H1 (cell line): Measurements from ENCODE around the gene CENPP. TPM values are rescaled to one million over a fixed set of nuclear protein-coding genes. Genes with fewer than 3 reads are reported as not detected.

Experiments
- CHD1 ChIP-seq: IDR thresholded peaks from 2 replicates; pipeline ENCODE4 v1.6.1; 2012; ENCODE audit warnings: low read depth, low read length, improper control_type of control experiment
- JUN ChIP-seq: IDR thresholded peaks from 2 replicates; pipeline ENCODE4 v1.6.1; 2011; ENCODE audit warnings: low read depth, mild to moderate bottlenecking, improper control_type of control experiment, low read length
- KDM1A ChIP-seq: fragments of 200-600, 300-600 bp; sonication (generic); IDR thresholded peaks from 2 replicates; pipeline ENCODE4 v1.7.1; 2016; ENCODE audit warnings: mild to moderate bottlenecking, low read length, borderline replicate concordance
- RBBP5 ChIP-seq: IDR thresholded peaks from 2 replicates; pipeline ENCODE4 v1.7.1; 2012; ENCODE audit warnings: low read depth, mild to moderate bottlenecking, inconsistent platforms, low read length, moderate library complexity, borderline replicate concordance
- polyA plus RNA-seq, 7 experiments: library from polyadenylated mRNA; depleted of rRNA in 3 of 7; stranded (reverse) in 5 of 7; unstranded in 2 of 7; fragments of >200 nt in 5 of 7; fragments of 200-250 nt in 2 of 7; gene quantifications; 1 replicate in 5 of 7; 2 replicates in 1 of 7; 4 replicates in 1 of 7; pipeline versions ENCODE4 v1.2.1 to v1.2.3, GENCODE V29; 2011 to 2013; ENCODE audit warnings: missing spikeins in 2 of 7, mixed read lengths in 2 of 7
- total RNA-seq: library from RNA; stranded (reverse); fragmentation: NEBNext Ultra II Directional; extraction: Animal tissue kit (Norgen Biotek cat#: 25700); gene quantifications from 2 replicates; pipeline ENCODE4 v1.2.1, GENCODE V29; 2021

Gene CENPP
- total and polyA plus RNA-seq, 2 of the 8 experiments (the other 6 are each of a cell fraction or from before 2014, with no cell fraction given), result 2.7 to 10.8 TPM

DNA sequence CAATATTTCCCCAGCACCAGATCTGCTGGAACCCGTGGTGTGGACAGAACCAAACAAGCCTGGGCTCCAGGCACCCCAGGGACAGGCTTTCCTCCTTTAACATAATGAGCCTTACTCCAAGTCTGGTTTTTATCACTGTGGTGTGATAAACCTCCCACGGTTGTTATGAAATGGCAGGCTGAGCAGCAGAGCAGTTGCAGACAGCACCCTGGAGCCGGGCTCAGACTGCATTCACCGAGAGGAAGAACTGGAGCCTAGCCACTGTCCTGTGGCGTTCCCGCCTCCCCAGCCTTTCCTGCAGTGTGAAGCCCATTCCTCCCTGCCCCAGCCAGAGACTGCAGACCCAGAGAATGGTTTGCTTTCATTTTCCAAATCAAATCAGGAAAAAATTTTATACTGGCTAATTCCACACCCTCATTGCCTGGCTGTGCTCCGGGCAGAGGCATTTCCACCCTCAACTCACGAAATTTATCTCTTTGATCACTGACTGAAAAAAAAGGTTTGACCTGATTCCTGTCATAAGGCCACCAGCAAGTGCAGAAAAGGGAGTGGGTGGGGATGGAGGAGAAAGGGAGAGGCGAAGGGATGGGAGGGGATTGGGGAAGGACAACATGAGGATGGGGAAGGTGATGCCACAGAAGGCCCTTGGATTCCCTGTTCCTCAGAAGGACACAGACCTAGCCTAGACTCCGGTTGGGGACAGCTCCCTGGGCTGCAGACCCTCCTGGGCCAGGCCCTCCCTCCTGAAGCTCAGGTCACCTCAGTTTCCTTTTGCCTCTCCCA lies 325.3 kb downstream of the CENPP start (continued):
- no peak for TF ChIP-seq CHD1
- TF ChIP-seq RBBP5, result no peak
- no peak for TF ChIP-seq KDM1A
- TF ChIP-seq JUN, result no peak
